Measurements from ENCODE around the gene ELAVL2. TPM values are rescaled to one million over a fixed set of nuclear protein-coding genes. Genes with fewer than 3 reads are reported as not detected.

Gene ELAVL2
- total RNA-seq, 1 experiment from 2014 or later: 16.8 TPM

DNA sequence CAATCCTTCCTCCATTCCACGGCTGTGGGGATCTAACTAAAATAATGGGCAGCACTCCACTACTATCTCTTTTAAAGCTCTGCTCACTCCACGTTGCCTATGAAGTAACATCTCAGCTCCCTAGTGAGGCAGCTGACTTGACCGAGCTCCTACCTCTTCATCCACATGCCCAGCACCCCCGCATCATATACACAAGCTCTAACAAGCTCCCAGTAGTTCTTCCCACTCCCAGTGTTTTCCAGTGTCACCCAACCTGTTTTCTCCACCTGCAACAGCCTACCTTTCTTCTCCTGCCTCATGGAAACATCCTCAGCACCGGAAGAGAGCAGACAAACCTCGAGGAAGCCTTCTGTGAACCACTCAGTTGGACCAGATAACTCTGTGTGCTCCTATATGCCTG, 50.5 kb downstream of the ELAVL2 start:
- H4K5ac ChIP-seq (ENCODE audit: insufficient read length, low read depth, low read length): no peak overlapping the region
- no peak overlapping the region for H2BK15ac ChIP-seq (ENCODE audit: low read depth, low read length)
- no peak overlapping the region for H3K23ac ChIP-seq (ENCODE audit: insufficient read length, low read depth, low read length)
- no peak overlapping the region for H2BK5ac ChIP-seq (ENCODE audit: insufficient read length, low read length)
- Mint-ChIP-seq H3K4me3 (no peak overlapping the region), H3K36me3 (ENCODE audit: insufficient read depth in 1 of 3, low read depth in 3 of 3) (peaks cover 4 to 9% (median 6%) of the 10 kb centered on the region in 3 experiments; a peak in 6 of 7 replicates), H3K9me3 (no peaks in the 10 kb centered on the region), H3K27ac (peak overlapping the region in 2 of 3 experiments; percentile 7 to 87; a peak in 2 of 7 replicates), H3K4me1 (peaks cover 81 to 86% of the 10 kb centered on the region in 2 experiments), H3K27me3 (ENCODE audit: low read depth) (no peaks in the 10 kb centered on the region)
- H3K27me3 ChIP-seq (ENCODE audit: insufficient read depth, low read length): no peaks in the 10 kb centered on the region
- H3K4ac ChIP-seq (ENCODE audit: low read depth, low read length): no peak overlapping the region
- H4K8ac ChIP-seq (replicated peaks; ENCODE audit: insufficient read length, low read depth, low read length): no peak overlapping the region
- H2BK20ac ChIP-seq (ENCODE audit: low read depth, low read length, poor library complexity, severe bottlenecking): no peak overlapping the region
- H3K79me2 ChIP-seq (ENCODE audit: insufficient read depth, low read length): peaks cover 37% of the 10 kb centered on the region; the same call in 1 of the 2 replicates
- H4K91ac ChIP-seq (ENCODE audit: insufficient read length, low read depth, low read length): no peak overlapping the region
- H3K9me3 ChIP-seq (ENCODE audit: control insufficient read depth, low read depth, low read length): no peaks in the 10 kb centered on the region
- no peak overlapping the region for H3K4me2 ChIP-seq (ENCODE audit: insufficient read depth, insufficient read length, low read length)
- H3K18ac ChIP-seq (ENCODE audit: insufficient read length, low read depth, low read length): no peak overlapping the region
- H3K9ac ChIP-seq (ENCODE audit: extremely low read depth, insufficient read length, low read length): no peak overlapping the region
- H3K56ac ChIP-seq (ENCODE audit: insufficient read length, low read depth, low read length): no peak overlapping the region
- H3K23me2 ChIP-seq (ENCODE audit: insufficient read length, low read depth, low read length, poor library complexity, severe bottlenecking): no peaks in the 10 kb centered on the region
- TF ChIP-seq, protein P1, sequence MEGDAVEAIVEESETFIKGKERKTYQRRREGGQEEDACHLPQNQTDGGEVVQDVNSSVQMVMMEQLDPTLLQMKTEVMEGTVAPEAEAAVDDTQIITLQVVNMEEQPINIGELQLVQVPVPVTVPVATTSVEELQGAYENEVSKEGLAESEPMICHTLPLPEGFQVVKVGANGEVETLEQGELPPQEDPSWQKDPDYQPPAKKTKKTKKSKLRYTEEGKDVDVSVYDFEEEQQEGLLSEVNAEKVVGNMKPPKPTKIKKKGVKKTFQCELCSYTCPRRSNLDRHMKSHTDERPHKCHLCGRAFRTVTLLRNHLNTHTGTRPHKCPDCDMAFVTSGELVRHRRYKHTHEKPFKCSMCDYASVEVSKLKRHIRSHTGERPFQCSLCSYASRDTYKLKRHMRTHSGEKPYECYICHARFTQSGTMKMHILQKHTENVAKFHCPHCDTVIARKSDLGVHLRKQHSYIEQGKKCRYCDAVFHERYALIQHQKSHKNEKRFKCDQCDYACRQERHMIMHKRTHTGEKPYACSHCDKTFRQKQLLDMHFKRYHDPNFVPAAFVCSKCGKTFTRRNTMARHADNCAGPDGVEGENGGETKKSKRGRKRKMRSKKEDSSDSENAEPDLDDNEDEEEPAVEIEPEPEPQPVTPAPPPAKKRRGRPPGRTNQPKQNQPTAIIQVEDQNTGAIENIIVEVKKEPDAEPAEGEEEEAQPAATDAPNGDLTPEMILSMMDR (conservative IDR thresholded peaks at IDR 0.05): no peak
- no peak for DNase-seq
- H3K14ac ChIP-seq (ENCODE audit: insufficient read depth, low read length): no peak overlapping the region
- H2BK120ac ChIP-seq (ENCODE audit: low read depth, low read length, poor library complexity, severe bottlenecking): no peak overlapping the region
- H3T11ph ChIP-seq (ENCODE audit: low read length): no peak overlapping the region
- H2AFZ ChIP-seq (ENCODE audit: low read length): no peak overlapping the region
- no peak overlapping the region for H2BK12ac ChIP-seq (ENCODE audit: insufficient read length, low read depth, low read length)
- H2AK5ac ChIP-seq (ENCODE audit: insufficient read length, low read length): no peak overlapping the region
- H3K4me1 ChIP-seq (ENCODE audit: insufficient read depth, low read length): peaks cover 28% of the 10 kb centered on the region; the same call in 1 of the 2 replicates
- no CpG with 5 or more reads among the region's 6 CpGs for WGBS (ENCODE audit: extremely low coverage, insufficient read length, low lambda C conversion rate)
- H4K20me1 ChIP-seq (ENCODE audit: control insufficient read depth, insufficient read depth, insufficient read length): no peaks in the 10 kb centered on the region
- H3K79me1 ChIP-seq (ENCODE audit: insufficient read depth, low read depth, low read length, poor library complexity, severe bottlenecking): no peaks in the 10 kb centered on the region
- H3K27ac ChIP-seq (ENCODE audit: insufficient read length, low read depth, low read length): no peak overlapping the region
